Neural progenitor cell (in vitro differentiated cells): ENCODE results near the gene ZNF423.

ENCODE experiments used
- CTCF ChIP-seq: fragments of 200-600 bp; sonication (generic); IDR thresholded peaks from 2 replicates; pipeline ENCODE4 v1.5.1; 2017; ENCODE audit warnings: antibody characterized with exemption, mild to moderate bottlenecking
- EZH2 ChIP-seq: fragments of 200-600 bp; sonication (generic); IDR thresholded peaks from 2 replicates; pipeline ENCODE4 v1.6.1; 2017; ENCODE audit warnings: antibody characterized with exemption, mild to moderate bottlenecking, moderate library complexity
- EZH2phosphoT487 ChIP-seq: fragments of 200-600 bp; sonication (generic); IDR thresholded peaks from 2 replicates; pipeline ENCODE4 v1.6.1; 2017; ENCODE audit warnings: antibody characterized with exemption

GRCh38 chr16:49487746-49488145 lies 368.2 kb downstream of the ZNF423 start:
- no peak for TF ChIP-seq CTCF
- TF ChIP-seq EZH2phosphoT487 = no peak
- TF ChIP-seq EZH2 = no peak
